GM21381 (cell line): ENCODE data around the gene PPP1R27.

Experiments used
- ATAC-seq: cut with Tn5 transposase; IDR thresholded peaks from one replicate; pipeline ENCODE4 v1.9.1; 2021; ENCODE audit warnings: mild to moderate bottlenecking, moderate library complexity; ENCODE audit not compliant: unreplicated experiment

Gene PPP1R27

GRCh38 chr17:81834831-81835267 lies at the start of gene PPP1R27:
Gene PPP1R27, minus strand, starts transcription at chr17:81835050. Its CDS starts 97 bp downstream, at chr17:81834953.
- ATAC-seq: no peak

- no peak for ATAC-seq
These were observed 49.7 kb upstream of the PPP1R27 start for GRCh38 chr17:81884520-81884919.

- no peak for ATAC-seq
These were observed 44.3 kb upstream of the PPP1R27 start for GRCh38 chr17:81879121-81879520.

- ATAC-seq: no peak
These were observed 43.4 kb upstream of the PPP1R27 start for GRCh38 chr17:81878294-81878693.

GRCh38 chr17:81877569-81877968 lies 42.7 kb upstream of the PPP1R27 start:
- no peak for ATAC-seq

GRCh38 chr17:81871387-81872230 lies 36.8 kb upstream of the PPP1R27 start:
- ATAC-seq: peak; percentile 50

- peak; percentile 11 for ATAC-seq
These were observed 36.1 kb upstream of the PPP1R27 start, which contains the start of gene ARHGDIA for GRCh38 chr17:81870981-81871386. Gene ARHGDIA, minus strand, starts transcription at chr17:81871337. Its CDS starts 1,407 bp downstream, at chr17:81869930.

GRCh38 chr17:81870131-81870980 lies 35.5 kb upstream of the PPP1R27 start:
- ATAC-seq: peak; percentile 22

- ATAC-seq: no peak
These were observed 34.6 kb upstream of the PPP1R27 start for GRCh38 chr17:81869221-81870130.

- ATAC-seq: no peak
These were observed 33.9 kb upstream of the PPP1R27 start for GRCh38 chr17:81868674-81869220.

- ATAC-seq: no peak
These were observed 33.3 kb upstream of the PPP1R27 start for GRCh38 chr17:81867991-81868673.

GRCh38 chr17:81867170-81867990 lies 32.5 kb upstream of the PPP1R27 start:
- ATAC-seq: no peak

GRCh38 chr17:81866440-81867169 lies 31.8 kb upstream of the PPP1R27 start:
- ATAC-seq: no peak

GRCh38 chr17:81865733-81866439 lies 31.0 kb upstream of the PPP1R27 start:
- no peak for ATAC-seq

GRCh38 chr17:81865358-81865732 lies 30.5 kb upstream of the PPP1R27 start:
- no peak for ATAC-seq

- ATAC-seq: no peak
These were observed 29.3 kb upstream of the PPP1R27 start for GRCh38 chr17:81863833-81864768.
